CD4-positive, alpha-beta T cell (primary cell): ENCODE measurements around the gene OBP2A. TPM values are rescaled to one million over a fixed set of nuclear protein-coding genes. Genes with fewer than 3 reads are reported as not detected.
"Not testable (repeated sequence)": the region's sequence is repeated elsewhere in the genome, so short reads cannot be mapped to it uniquely, and the experiment has no call there.

Experiments
- ATAC-seq: fragments of 200-7000 bp; cut with Tn5 transposase; one replicate; pipeline ENCODE4 v1.10.0; 2022; ENCODE audit warnings: mild to moderate bottlenecking; ENCODE audit not compliant: poor library complexity
- CTCF ChIA-PET: fragments of 350-600 bp; sonication (Branson Sonifier 250); formaldehyde crosslinking; loops from one replicate; lab custom pipeline; 2021; ENCODE audit warnings: antibody characterized with exemption, inconsistent platforms; lab: Charles Lee
- POLR2A ChIA-PET: fragments of 350-600 bp; sonication (Branson Sonifier 250); formaldehyde crosslinking; loops from one replicate; lab custom pipeline; 2021; ENCODE audit warnings: antibody characterized with exemption, inconsistent platforms; lab: Charles Lee
- DNase-seq, 14 experiments: peaks; one replicate each; pipeline ENCODE4 v3.0.0-alpha.2; 2013 to 2020; ENCODE audit warnings: mixed read lengths in 2 of 14
- H3K27ac ChIP-seq, 2 donors: one replicate each; pipeline versions ENCODE4 v1.5.1 to v1.7.0; 2013; ENCODE audit warnings: low read length in 2 of 2, low read depth in 1 of 2, mild to moderate bottlenecking in 1 of 2
- H3K27me3 ChIP-seq, 2 experiments: 1 replicate in 1 of 2; 2 replicates in 1 of 2; pipeline versions ENCODE4 v1.6.1 to v1.7.0; 2013; ENCODE audit warnings: low read length in 2 of 2, control low read depth in 1 of 2, mild to moderate bottlenecking in 1 of 2, moderate library complexity in 1 of 2; ENCODE audit not compliant: insufficient read depth in 2 of 2, control insufficient read depth in 1 of 2
- H3K36me3 ChIP-seq: one replicate; pipeline ENCODE4 v1.6.1; 2013; ENCODE audit warnings: low read length, control low read depth; ENCODE audit not compliant: insufficient read depth
- H3K4me1 ChIP-seq: one replicate; pipeline ENCODE4 v1.6.1; 2013; ENCODE audit warnings: low read length, control low read depth; ENCODE audit not compliant: insufficient read depth
- H3K4me3 ChIP-seq: one replicate; pipeline ENCODE4 v1.5.1; 2013; ENCODE audit warnings: mild to moderate bottlenecking, low read length, moderate library complexity
- H3K9me3 ChIP-seq, 2 experiments: 1 replicate in 1 of 2; 2 replicates in 1 of 2; pipeline versions ENCODE4 v1.6.1 to v1.7.0; 2013; ENCODE audit warnings: low read length in 2 of 2, mild to moderate bottlenecking in 2 of 2, control low read depth in 1 of 2, moderate library complexity in 1 of 2; ENCODE audit not compliant: control insufficient read depth in 1 of 2, insufficient read depth in 1 of 2
- H3K27ac Mint-ChIP-seq: one replicate; pipeline ENCODE4 v1.8.0; 2020; ENCODE audit warnings: mixed read lengths
- H3K27me3 Mint-ChIP-seq: one replicate; pipeline ENCODE4 v1.8.0; 2021; ENCODE audit warnings: mixed read lengths
- H3K36me3 Mint-ChIP-seq: one replicate; pipeline ENCODE4 v1.8.0; 2021; ENCODE audit warnings: low read depth, mixed read lengths
- H3K4me1 Mint-ChIP-seq: one replicate; pipeline ENCODE4 v1.8.0; 2021; ENCODE audit warnings: low read depth, mixed read lengths
- H3K4me3 Mint-ChIP-seq: one replicate; pipeline ENCODE4 v1.8.0; 2020; ENCODE audit warnings: mild to moderate bottlenecking, mixed read lengths
- H3K9me3 Mint-ChIP-seq: one replicate; pipeline ENCODE4 v1.8.0; 2020; ENCODE audit warnings: mixed read lengths
- CTCF ChIP-seq: fragments of 200-600 bp; IDR thresholded peaks from one replicate; pipeline ENCODE4 v1.8.0; 2022; ENCODE audit warnings: antibody characterized with exemption, mild to moderate bottlenecking
- intact Hi-C, 2 experiments: fragments of 100-400 bp; cut with DNase I in 1 of 2; cut with micrococcal nuclease in 1 of 2; formaldehyde crosslinking; loops; one replicate each; pipeline versions ENCODE4 v1.15.1 to v1.9.0; 2023 to 2025; cut with DNase I, micrococcal nuclease
- total RNA-seq, 174 experiments: library from RNA in 2 of 174; stranded (reverse) in 2 of 174; gene quantifications; one replicate each; pipeline ENCODE4 v1.2.3 and lab custom pipeline; 2021 to 2026

Gene OBP2A
- total RNA-seq, 2 experiments from 2014 or later = not detected

- ATAC-seq = no peak
- Histone ChIP-seq H3K36me3 (no peaks in the 10 kb centered on the region), H3K4me3 (no peak overlapping the region), H3K4me1 (no peaks in the 10 kb centered on the region), H3K9me3 (no peaks in the 10 kb centered on the region), H3K27ac (no peak overlapping the region), H3K27me3 (peaks cover 4 to 14% of the 10 kb centered on the region in 2 experiments)
- no peak for DNase-seq
- no peak overlapping the region for H3K27ac Mint-ChIP-seq
- CTCF ChIA-PET = no interaction called here
- no peaks in the 10 kb centered on the region for H3K9me3 Mint-ChIP-seq
- POLR2A ChIA-PET = no interaction called here
- TF ChIP-seq CTCF = no peak
- H3K27me3 Mint-ChIP-seq = peaks cover 58% of the 10 kb centered on the region
- H3K4me1 Mint-ChIP-seq = no peaks in the 10 kb centered on the region
- no peaks in the 10 kb centered on the region for H3K36me3 Mint-ChIP-seq
- H3K4me3 Mint-ChIP-seq = no peak overlapping the region
- intact Hi-C loops = no loop called here
These were observed 9.7 kb upstream of the OBP2A start for GRCh38 chr9:135536216-135536615.

GRCh38 chr9:135543262-135543894, 2.5 kb upstream of the OBP2A start:
- peaks cover 34% of the 10 kb centered on the region for H3K27me3 Mint-ChIP-seq
- H3K27ac Mint-ChIP-seq, CTCF ChIA-PET, H3K4me1 Mint-ChIP-seq, H3K9me3 ChIP-seq, H3K4me1 ChIP-seq, H3K4me3 Mint-ChIP-seq, H3K27me3 ChIP-seq, H3K27ac ChIP-seq, ATAC-seq, H3K9me3 Mint-ChIP-seq, H3K4me3 ChIP-seq, H3K36me3 Mint-ChIP-seq, POLR2A ChIA-PET, DNase-seq, H3K36me3 ChIP-seq, intact Hi-C loops: not testable (repeated sequence)

- ChIA-PET CTCF (no interaction called here), POLR2A (no interaction called here)
- ATAC-seq = no peak
- Histone ChIP-seq H3K9me3 (no peaks in the 10 kb centered on the region), H3K27ac (no peak overlapping the region), H3K36me3 (no peaks in the 10 kb centered on the region), H3K4me1 (no peaks in the 10 kb centered on the region), H3K27me3 (no peaks in the 10 kb centered on the region), H3K4me3 (no peak overlapping the region)
- Mint-ChIP-seq H3K27me3 (peaks cover 22% of the 10 kb centered on the region), H3K27ac (no peak overlapping the region), H3K4me3 (no peak overlapping the region), H3K9me3 (no peaks in the 10 kb centered on the region), H3K4me1 (no peaks in the 10 kb centered on the region), H3K36me3 (no peaks in the 10 kb centered on the region)
- no peak for TF ChIP-seq CTCF
- no peak for DNase-seq
- intact Hi-C loops = no loop called here
These were observed 818 bp upstream of the OBP2A start for GRCh38 chr9:135544981-135545635.

- ATAC-seq, H3K4me1 Mint-ChIP-seq, H3K4me3 Mint-ChIP-seq, H3K4me3 ChIP-seq, intact Hi-C loops, DNase-seq, POLR2A ChIA-PET, H3K36me3 Mint-ChIP-seq, H3K27ac ChIP-seq, H3K9me3 Mint-ChIP-seq, H3K9me3 ChIP-seq, H3K27me3 ChIP-seq, H3K36me3 ChIP-seq, CTCF ChIA-PET, H3K27ac Mint-ChIP-seq, H3K4me1 ChIP-seq: not testable (repeated sequence)
- peaks cover 15% of the 10 kb centered on the region for H3K27me3 Mint-ChIP-seq
These were observed 1.1 kb downstream of the OBP2A start for GRCh38 chr9:135546792-135547617.
